ENCODE measurements around the gene USP54.

DNA sequence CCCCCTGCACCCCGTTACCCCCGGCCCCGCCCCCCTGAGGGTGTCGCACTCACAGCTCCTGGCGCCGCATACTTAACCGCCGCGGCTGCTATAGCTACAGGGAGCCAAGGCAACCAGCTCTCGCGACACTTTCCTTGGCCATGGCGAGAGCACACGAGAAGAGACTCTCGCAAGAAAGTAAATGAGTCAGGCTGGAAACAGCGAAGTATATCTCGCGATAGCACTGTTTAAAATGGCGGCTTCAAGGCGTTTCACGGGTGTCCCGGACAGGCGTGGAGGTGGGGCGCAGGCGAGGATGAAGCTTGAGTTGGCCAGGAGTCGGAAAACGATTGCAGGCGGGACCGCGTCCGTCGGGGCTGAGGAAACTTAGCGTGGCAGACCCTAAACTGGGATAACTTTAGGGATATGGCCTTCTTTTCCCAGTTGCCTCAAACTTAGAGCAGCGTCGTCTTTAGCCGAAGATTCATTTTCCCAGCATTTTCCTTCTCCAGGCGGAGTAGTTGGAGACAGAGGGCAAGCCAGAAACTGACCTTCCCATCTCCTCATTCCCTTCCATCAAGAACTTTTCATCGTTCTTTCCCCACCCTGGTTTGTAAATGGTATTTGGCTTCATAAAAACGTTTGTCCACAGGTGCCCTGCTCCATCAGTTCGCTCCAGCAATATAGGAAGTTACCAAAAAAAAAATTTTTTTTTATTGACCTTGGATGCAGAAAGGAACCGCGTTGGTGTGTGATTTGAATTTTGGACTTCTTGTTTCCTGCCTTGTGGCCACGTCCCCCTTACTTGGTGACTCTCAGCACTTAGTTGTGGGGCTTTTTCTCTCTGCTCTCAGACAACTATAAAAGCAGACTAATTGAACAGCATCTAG lies 35.0 kb upstream of the USP54 start:
- TF ChIP-seq CTCF (IDR thresholded peaks at IDR 0.05) (no peak), POLR2A (IDR thresholded peaks at IDR 0.05) (peak in 1 of 2 donors; percentile 83)

Measured in thyroid gland (tissue), 4 donors.